IPS DF 6.9 (cell line): ENCODE data around the gene PRKAR1B.

Source experiments
- DNase-seq: peaks from one replicate; pipeline ENCODE4 v3.0.0-alpha.2; 2013; ENCODE audit warnings: low read depth, low spot score
- H3K27ac ChIP-seq: one replicate; pipeline ENCODE4 v1.5.1; 2013; ENCODE audit warnings: low read length, control low read depth
- H3K27me3 ChIP-seq: 2 replicates; pipeline ENCODE4 v1.6.1; 2013; ENCODE audit warnings: mild to moderate bottlenecking, low read length; ENCODE audit not compliant: control insufficient read depth, insufficient read depth
- H3K36me3 ChIP-seq: 2 replicates; pipeline ENCODE4 v1.6.1; 2013; ENCODE audit warnings: low read length; ENCODE audit not compliant: control insufficient read depth, insufficient read depth
- H3K4me1 ChIP-seq: 2 replicates; pipeline ENCODE4 v1.6.1; 2013; ENCODE audit warnings: low read length; ENCODE audit not compliant: control insufficient read depth, insufficient read depth
- H3K4me3 ChIP-seq: 2 replicates; pipeline ENCODE4 v1.5.1; 2013; ENCODE audit warnings: mild to moderate bottlenecking, low read length
- H3K9me3 ChIP-seq: 2 replicates; pipeline ENCODE4 v1.6.1; 2013; ENCODE audit warnings: low read length, inconsistent platforms; ENCODE audit not compliant: control insufficient read depth, insufficient read depth
- WGBS: extraction: QIAGEN DNeasy Blood & Tissue Kit; methylation state at CpG from one replicate; pipeline ENCODE4 v1.1.7; 2013; ENCODE audit warnings: mixed read lengths, missing lambda C conversion rate; ENCODE audit not compliant: insufficient read length, insufficient coverage; 5-methylcytosine and 5-hydroxymethylcytosine counted together

The PRKAR1B gene

GRCh38 chr7:631964-632830 is 94.9 kb downstream of the PRKAR1B start:
- Histone ChIP-seq H3K4me1 (no peaks in the 10 kb centered on the region), H3K9me3 (no peaks in the 10 kb centered on the region), H3K27me3 (no peaks in the 10 kb centered on the region), H3K4me3 (no peak overlapping the region), H3K27ac (no peak overlapping the region), H3K36me3 (no peaks in the 10 kb centered on the region)
- WGBS, result no CpG with 5 or more reads among the region's 39 CpGs
- DNase-seq, result no peak

- no peaks in the 10 kb centered on the region for H3K9me3 ChIP-seq
- H3K36me3 ChIP-seq, result no peaks in the 10 kb centered on the region
- no peaks in the 10 kb centered on the region for H3K4me1 ChIP-seq
- H3K4me3 ChIP-seq, result no peak overlapping the region
- WGBS, result no CpG with 5 or more reads among the region's 17 CpGs
- DNase-seq, result no peak
- H3K27me3 ChIP-seq, result no peaks in the 10 kb centered on the region
- no peak overlapping the region for H3K27ac ChIP-seq
These were observed 95.8 kb downstream of the PRKAR1B start for GRCh38 chr7:631291-631711.

GRCh38 chr7:630539-630938 is 96.5 kb downstream of the PRKAR1B start:
- H3K4me3 ChIP-seq, result no peak overlapping the region
- no peaks in the 10 kb centered on the region for H3K27me3 ChIP-seq
- WGBS, result no CpG with 5 or more reads among the region's 5 CpGs
- H3K9me3 ChIP-seq, result no peaks in the 10 kb centered on the region
- H3K36me3 ChIP-seq, result no peaks in the 10 kb centered on the region
- no peak overlapping the region for H3K27ac ChIP-seq
- no peak for DNase-seq
- no peaks in the 10 kb centered on the region for H3K4me1 ChIP-seq

GRCh38 chr7:630111-630511 is 97.0 kb downstream of the PRKAR1B start:
- no peak for DNase-seq
- Histone ChIP-seq H3K9me3 (no peaks in the 10 kb centered on the region), H3K27ac (no peak overlapping the region), H3K4me3 (no peak overlapping the region), H3K27me3 (no peaks in the 10 kb centered on the region), H3K4me1 (no peaks in the 10 kb centered on the region), H3K36me3 (no peaks in the 10 kb centered on the region)
- WGBS, result no CpG with 5 or more reads among the region's 12 CpGs

- no peak overlapping the region for H3K4me3 ChIP-seq
- no peaks in the 10 kb centered on the region for H3K4me1 ChIP-seq
- no peaks in the 10 kb centered on the region for H3K27me3 ChIP-seq
- H3K36me3 ChIP-seq, result no peaks in the 10 kb centered on the region
- H3K9me3 ChIP-seq, result no peaks in the 10 kb centered on the region
- H3K27ac ChIP-seq, result no peak overlapping the region
- DNase-seq, result no peak
- WGBS, result no CpG with 5 or more reads among the region's 19 CpGs
These were observed 98.3 kb downstream of the PRKAR1B start for GRCh38 chr7:628826-629225.

- Histone ChIP-seq H3K4me1 (no peaks in the 10 kb centered on the region), H3K27ac (no peak overlapping the region), H3K36me3 (no peaks in the 10 kb centered on the region), H3K9me3 (no peaks in the 10 kb centered on the region), H3K27me3 (no peaks in the 10 kb centered on the region), H3K4me3 (no peak overlapping the region)
- no CpG with 5 or more reads among the region's 13 CpGs for WGBS
- DNase-seq, result no peak
These were observed 98.7 kb downstream of the PRKAR1B start for GRCh38 chr7:628402-628763.

GRCh38 chr7:627661-628401 is 99.2 kb downstream of the PRKAR1B start:
- Histone ChIP-seq H3K36me3 (no peaks in the 10 kb centered on the region), H3K27me3 (no peaks in the 10 kb centered on the region), H3K4me3 (no peak overlapping the region), H3K4me1 (no peaks in the 10 kb centered on the region), H3K27ac (no peak overlapping the region), H3K9me3 (no peaks in the 10 kb centered on the region)
- WGBS, result no CpG with 5 or more reads among the region's 35 CpGs
- DNase-seq, result no peak

GRCh38 chr7:625376-625971 is 101.6 kb downstream of the PRKAR1B start:
- Histone ChIP-seq H3K4me1 (no peaks in the 10 kb centered on the region), H3K27ac (no peak overlapping the region), H3K4me3 (no peak overlapping the region), H3K9me3 (peaks cover 1% of the 10 kb centered on the region; the same call in 1 of the 2 replicates), H3K27me3 (no peaks in the 10 kb centered on the region), H3K36me3 (no peaks in the 10 kb centered on the region)
- no peak for DNase-seq
- WGBS, result no CpG with 5 or more reads among the region's 8 CpGs

- no CpG with 5 or more reads among the region's 8 CpGs for WGBS
- peaks cover 1% of the 10 kb centered on the region; the same call in 1 of the 2 replicates for H3K4me1 ChIP-seq
- peaks cover 1% of the 10 kb centered on the region; the same call in 1 of the 2 replicates for H3K9me3 ChIP-seq
- no peak overlapping the region for H3K27ac ChIP-seq
- no peaks in the 10 kb centered on the region for H3K36me3 ChIP-seq
- H3K4me3 ChIP-seq, result no peak overlapping the region
- H3K27me3 ChIP-seq, result no peaks in the 10 kb centered on the region
- no peak for DNase-seq
These were observed 103.6 kb downstream of the PRKAR1B start for GRCh38 chr7:623464-623863.

- Histone ChIP-seq H3K27ac (no peak overlapping the region), H3K4me3 (no peak overlapping the region), H3K4me1 (peaks cover 1% of the 10 kb centered on the region; the same call in 1 of the 2 replicates), H3K9me3 (peaks cover 1% of the 10 kb centered on the region; the same call in 1 of the 2 replicates), H3K27me3 (no peaks in the 10 kb centered on the region), H3K36me3 (no peaks in the 10 kb centered on the region)
- no CpG with 5 or more reads among the region's 8 CpGs for WGBS
- no peak for DNase-seq
These were observed 105.4 kb downstream of the PRKAR1B start for GRCh38 chr7:621572-622285.
